Fibroblast of lung (primary cell): ENCODE results near the gene ZNF563. TPM values are rescaled to one million over a fixed set of nuclear protein-coding genes. Genes with fewer than 3 reads are reported as not detected.

Experiments used
- DNase-seq, 2 donors: peaks; one replicate each; pipeline versions ENCODE4 v3.0.0 to v3.0.0-alpha.2; 2010; ENCODE audit warnings: low read depth in 2 of 2
- H2AFZ ChIP-seq: 2 replicates; pipeline ENCODE4 v1.5.1; 2012; ENCODE audit warnings: low read length, control low read depth, inconsistent platforms
- H3K27ac ChIP-seq: 2 replicates; pipeline ENCODE4 v1.5.1; 2011; ENCODE audit warnings: low read length, control low read depth; ENCODE audit not compliant: insufficient read depth
- H3K27me3 ChIP-seq: 2 replicates; pipeline ENCODE4 v1.5.1; 2011; ENCODE audit warnings: mild to moderate bottlenecking, low read length; ENCODE audit not compliant: control insufficient read depth, insufficient read depth
- H3K36me3 ChIP-seq: 2 replicates; pipeline ENCODE4 v1.5.1; 2011; ENCODE audit warnings: low read length; ENCODE audit not compliant: control insufficient read depth, insufficient read depth
- H3K4me1 ChIP-seq: 2 replicates; pipeline ENCODE4 v1.5.1; 2011; ENCODE audit warnings: low read length; ENCODE audit not compliant: control insufficient read depth, insufficient read depth; ENCODE audit errors: extremely low read depth
- H3K4me2 ChIP-seq: 2 replicates; pipeline ENCODE4 v1.5.1; 2011; ENCODE audit warnings: low read length, control low read depth; ENCODE audit not compliant: insufficient read depth; ENCODE audit errors: extremely low read depth
- H3K4me3 ChIP-seq, 4 experiments: fragments of 200-600 bp in 1 of 4; sonication (generic) in 1 of 4; replicated peaks in 1 of 4; 2 replicates each; pipeline ENCODE4 v1.5.1; 2011 to 2016; ENCODE audit warnings: low read length in 4 of 4, low read depth in 3 of 4, mild to moderate bottlenecking in 3 of 4, control low read depth in 2 of 4, inconsistent platforms in 1 of 4, mixed read lengths in 1 of 4; ENCODE audit not compliant: insufficient read depth in 1 of 4; ENCODE audit errors: control extremely low read depth in 1 of 4
- H3K79me2 ChIP-seq: 2 replicates; pipeline ENCODE4 v1.5.1; 2012; ENCODE audit warnings: mild to moderate bottlenecking, low read length, inconsistent platforms; ENCODE audit not compliant: control insufficient read depth, insufficient read depth
- H3K9ac ChIP-seq: 2 replicates; pipeline ENCODE4 v1.5.1; 2011; ENCODE audit warnings: mild to moderate bottlenecking, low read length, control low read depth; ENCODE audit not compliant: insufficient read depth
- H3K9me3 ChIP-seq: 2 replicates; pipeline ENCODE4 v1.5.1; 2012; ENCODE audit warnings: low read depth, low read length; ENCODE audit not compliant: control insufficient read depth, insufficient read depth
- H4K20me1 ChIP-seq: 2 replicates; pipeline ENCODE4 v1.5.1; 2011; ENCODE audit warnings: low read length; ENCODE audit not compliant: control insufficient read depth, insufficient read depth; ENCODE audit errors: extremely low read depth
- CTCF ChIP-seq, 2 donors: IDR thresholded peaks in 1 of 2; conservative IDR thresholded peaks in 1 of 2; 1 replicate in 1 of 2; 2 replicates in 1 of 2; pipeline ENCODE4 v1.5.1; 2011 to 2012; ENCODE audit warnings: low read length in 2 of 2, control low read depth in 1 of 2, inconsistent platforms in 1 of 2, low read depth in 1 of 2, mild to moderate bottlenecking in 1 of 2
- EZH2 ChIP-seq: IDR thresholded peaks from 2 replicates; pipeline ENCODE4 v1.5.1; 2012; ENCODE audit warnings: low read length, control low read depth, mild to moderate bottlenecking; ENCODE audit errors: missing control alignments
- polyA plus RNA-seq, 2 donors: library from polyadenylated mRNA; depleted of rRNA in 1 of 2; stranded (reverse) in 1 of 2; unstranded in 1 of 2; fragments of >200 nt; gene quantifications; 2 replicates each; pipeline ENCODE4 v1.2.1, GENCODE V29; 2011 to 2012; ENCODE audit warnings: missing spikeins in 1 of 2
- total RNA-seq: library from RNA; depleted of rRNA; stranded (reverse); fragments of >200 nt; gene quantifications from 2 replicates; pipeline ENCODE4 v1.2.1, GENCODE V29; 2014

The ZNF563 gene
- total and polyA plus RNA-seq, 2 donors (not counting 1 experiment from before 2014, with no cell fraction given) = 2.1 to 5.3 TPM

GRCh38 chr19:12270854-12271253, 62.6 kb downstream of the ZNF563 start:
- Histone ChIP-seq H2AFZ (no peak overlapping the region), H3K36me3 (peaks cover 2% of the 10 kb centered on the region), H4K20me1 (no peaks in the 10 kb centered on the region), H3K9ac (no peak overlapping the region), H3K27ac (no peak overlapping the region), H3K9me3 (peaks cover 10% of the 10 kb centered on the region), H3K27me3 (no peaks in the 10 kb centered on the region), H3K4me2 (no peak overlapping the region), H3K4me3 (no peak overlapping the region), H3K4me1 (no peaks in the 10 kb centered on the region), H3K79me2 (no peaks in the 10 kb centered on the region)
- TF ChIP-seq CTCF (conservative IDR thresholded peaks at IDR 0.05 in 1 of 2, IDR thresholded peaks at IDR 0.05 in 1 of 2; ENCODE audit: low read depth in 1 of 2, low read length in 2 of 2) = no peak
- TF ChIP-seq EZH2 = no peak
- no peak for DNase-seq

Other genes with a start within 250 kb of the ZNF563 start
- gene ZNF20, start 193.3 kb downstream of the ZNF563 start, total RNA-seq = 4.6 and 8.6 TPM in 2 replicates
- gene ZNF20, start 193.3 kb downstream of the ZNF563 start, polyA plus RNA-seq = 2.6 and 3.3 TPM in 2 replicates
- gene ZNF625, start 176.9 kb downstream of the ZNF563 start, total RNA-seq = 7.7 and 15.0 TPM in 2 replicates
- gene ZNF625, start 176.9 kb downstream of the ZNF563 start, polyA plus RNA-seq = 3.1 and 3.7 TPM in 2 replicates
- 7.7 and 9.2 TPM in 2 replicates for gene ZNF136, start 170.5 kb downstream of the ZNF563 start, total RNA-seq
- 3.6 and 4.2 TPM in 2 replicates for gene ZNF136, start 170.5 kb downstream of the ZNF563 start, polyA plus RNA-seq
- 7.7 and 16.3 TPM in 2 replicates for gene ZNF44, start 38.8 kb downstream of the ZNF563 start, total RNA-seq
- 5.2 and 5.9 TPM in 2 replicates for gene ZNF44, start 38.8 kb downstream of the ZNF563 start, polyA plus RNA-seq
- gene ZNF442, start 32.0 kb upstream of the ZNF563 start, total RNA-seq = 2.3 and 5.1 TPM in 2 replicates
- gene ZNF442, start 32.0 kb upstream of the ZNF563 start, polyA plus RNA-seq = 0.81 and 1.2 TPM in 2 replicates
- gene ZNF799, start 67.6 kb upstream of the ZNF563 start, total RNA-seq = 2.3 and 3.1 TPM in 2 replicates
- 1.6 and 1.7 TPM in 2 replicates for gene ZNF799, start 67.6 kb upstream of the ZNF563 start, polyA plus RNA-seq
- gene ZNF443, start 107.4 kb upstream of the ZNF563 start, total RNA-seq = 1.8 and 2.3 TPM in 2 replicates
- 1.1 and 1.2 TPM in 2 replicates for gene ZNF443, start 107.4 kb upstream of the ZNF563 start, polyA plus RNA-seq
- 3.6 and 4.8 TPM in 2 replicates for gene ZNF709, start 151.2 kb upstream of the ZNF563 start, total RNA-seq
- 1.4 and 1.5 TPM in 2 replicates for gene ZNF709, start 151.2 kb upstream of the ZNF563 start, polyA plus RNA-seq
- 10.3 and 12.2 TPM in 2 replicates for gene ZNF564, start 217.8 kb upstream of the ZNF563 start, total RNA-seq
- gene ZNF564, start 217.8 kb upstream of the ZNF563 start, polyA plus RNA-seq = 2.8 and 4.5 TPM in 2 replicates